Transverse colon (tissue), 4 donors: ENCODE data around the gene ANKRD11. TPM values are rescaled to one million over a fixed set of nuclear protein-coding genes. Genes with fewer than 3 reads are reported as not detected.
"Not testable (repeated sequence)": the region's sequence is repeated elsewhere in the genome, so short reads cannot be mapped to it uniquely, and the experiment has no call there.

Experiments
- DNase-seq: peaks from one replicate; pipeline ENCODE4 v3.0.0-alpha.2; 2019
- H3K27ac ChIP-seq, 4 donors: fragments of 200-600 bp; sonication (generic); 2 replicates each; pipeline ENCODE4 v1.5.1; 2016 to 2018; ENCODE audit warnings: inconsistent platforms in 4 of 4
- H3K27me3 ChIP-seq: fragments of 200-600 bp; sonication (generic); 2 replicates; pipeline ENCODE4 v1.5.1; 2017; ENCODE audit warnings: inconsistent platforms
- H3K36me3 ChIP-seq, 4 donors: fragments of 200-600 bp; sonication (generic); 2 replicates each; pipeline ENCODE4 v1.5.1; 2017 to 2019; ENCODE audit warnings: inconsistent platforms in 4 of 4
- H3K4me1 ChIP-seq, 4 donors: fragments of 200-600 bp; sonication (generic); 2 replicates each; pipeline ENCODE4 v1.5.1; 2017 to 2020; ENCODE audit warnings: inconsistent platforms in 4 of 4
- H3K4me3 ChIP-seq, 4 donors: fragments of 200-600 bp; sonication (generic); 1 replicate in 1 of 4; 2 replicates in 3 of 4; pipeline versions ENCODE4 v1.5.1 to v1.6.1; 2017 to 2019; ENCODE audit warnings: inconsistent platforms in 4 of 4
- H3K9me3 ChIP-seq, 2 donors: fragments of 200-600 bp; sonication (generic); 2 replicates each; pipeline ENCODE4 v1.5.1; 2017 to 2019; ENCODE audit warnings: inconsistent platforms in 2 of 2
- CTCF ChIP-seq, 5 experiments: fragments of 200-600 bp in 3 of 5; fragments of 450-650 bp in 2 of 5; sonication (generic) in 3 of 5; IDR thresholded peaks; 1 replicate in 2 of 5; 2 replicates in 3 of 5; pipeline ENCODE4 v1.5.1; 2016 to 2017; ENCODE audit warnings: antibody characterized with exemption in 5 of 5, inconsistent platforms in 3 of 5, mild to moderate bottlenecking in 2 of 5, moderate library complexity in 1 of 5
- EP300 ChIP-seq: sonication (generic); formaldehyde crosslinking; IDR thresholded peaks from one replicate; pipeline ENCODE4 v1.6.1; 2017; ENCODE audit warnings: antibody characterized with exemption, low read depth
- POLR2A ChIP-seq: fragments of 450-650 bp; IDR thresholded peaks from one replicate; pipeline ENCODE4 v1.6.1; 2016; ENCODE audit warnings: antibody characterized with exemption, mild to moderate bottlenecking, moderate library complexity
- POLR2AphosphoS5 ChIP-seq, 3 donors: sonication (generic); formaldehyde crosslinking; IDR thresholded peaks; one replicate each; pipeline ENCODE4 v1.6.1; 2016; ENCODE audit warnings: antibody characterized with exemption in 3 of 3
- WGBS, 2 donors: methylation state at CpG; one replicate each; pipeline ENCODE4 v1.1.5; 2018; ENCODE audit warnings: low coverage in 1 of 2; 5-methylcytosine and 5-hydroxymethylcytosine counted together
- in situ Hi-C, 4 donors: fragments of 200-750 bp; cut with MboI; loops; one replicate each; pipeline versions ENCODE4 v1.15.0 to v1.15.1; 2017; ENCODE audit warnings: low sequenced_read_pairs in 3 of 4, low pct_ligation_motif_present in 1 of 4, low pct_unique_long_range_greater_than_20kb in 1 of 4
- intact Hi-C: fragments of 100-400 bp; cut with DNase I; formaldehyde crosslinking; loops from one replicate; pipeline ENCODE4 v1.15.1; 2023; ENCODE audit warnings: low total_unique reads
- total RNA-seq, 4 donors: library from RNA; depleted of rRNA; stranded (reverse); fragments of >200 nt; gene quantifications; one replicate each; pipeline ENCODE4 v1.1.0, GENCODE V29; 2016

Gene ANKRD11
- total RNA-seq, 4 donors from 2014 or later: 109 to 281 (median 142) TPM

DNA sequence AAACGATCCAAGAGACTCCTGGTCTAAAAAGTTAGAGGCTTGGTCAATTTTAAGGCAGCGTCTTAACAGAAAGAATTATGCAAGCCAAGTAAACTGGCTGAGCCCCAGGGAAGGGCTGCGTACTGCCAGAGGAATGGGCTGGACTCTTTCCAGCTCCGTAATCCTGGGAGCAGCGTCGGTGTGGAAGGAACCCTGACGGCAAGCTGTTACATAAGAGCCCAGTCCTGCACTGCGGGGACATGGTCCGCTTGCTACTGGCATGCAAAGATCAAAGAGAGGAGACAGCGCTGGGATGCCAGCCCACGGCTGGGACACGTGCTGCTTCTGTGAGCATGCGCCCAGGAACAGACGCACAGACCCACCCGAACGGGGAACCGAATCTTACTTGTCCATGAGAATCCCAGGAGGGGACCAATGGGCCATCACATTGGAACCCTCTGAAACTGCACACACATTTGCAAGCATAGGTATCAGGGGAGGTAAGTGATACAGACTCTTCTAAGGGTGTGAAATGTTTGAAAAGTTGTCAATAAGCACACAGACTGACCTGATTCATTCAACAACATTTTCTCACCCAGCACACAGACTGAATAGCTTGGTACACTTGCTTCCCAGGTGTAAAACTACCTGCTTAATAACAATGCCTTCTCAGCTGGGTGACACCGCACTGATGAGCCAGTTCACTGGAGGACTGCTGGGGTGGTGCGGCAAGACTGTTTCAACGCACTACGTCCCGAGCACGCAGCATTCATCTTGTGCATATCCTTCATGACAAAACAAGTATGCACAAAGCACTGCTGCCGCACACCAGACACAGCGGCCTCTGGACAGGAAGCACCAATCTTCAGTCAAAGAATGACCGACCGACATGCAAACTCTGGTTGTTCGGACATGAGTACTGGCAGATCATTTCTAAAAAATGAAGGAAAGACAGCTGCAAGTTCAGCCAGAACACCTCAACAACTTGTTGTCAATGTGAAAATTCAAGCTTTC, 94.9 kb downstream of the ANKRD11 start:
- Histone ChIP-seq H3K9me3 (no peaks in the 10 kb centered on the region), H3K4me1 (peaks cover 20 to 45% (median 21%) of the 10 kb centered on the region in 4 donors), H3K4me3 (no peak overlapping the region), H3K27me3 (no peaks in the 10 kb centered on the region), H3K36me3 (no peaks in the 10 kb centered on the region), H3K27ac (peak overlapping the region; percentile 35 to 83 (median 76))
- TF ChIP-seq CTCF (IDR thresholded peaks at IDR 0.05): no peak
- peak; percentile 80 to 84 (median 82) for TF ChIP-seq POLR2AphosphoS5 (IDR thresholded peaks at IDR 0.05)
- peak; percentile 87 for TF ChIP-seq EP300
- no peak for TF ChIP-seq POLR2A
- WGBS, 2 donors: 48 to 79% methylated on average over 12 to 28 of the region's 28 CpGs
- in situ Hi-C loops: no loop called here
- DNase-seq: peak; percentile 87
- intact Hi-C loops: no loop called here

DNA sequence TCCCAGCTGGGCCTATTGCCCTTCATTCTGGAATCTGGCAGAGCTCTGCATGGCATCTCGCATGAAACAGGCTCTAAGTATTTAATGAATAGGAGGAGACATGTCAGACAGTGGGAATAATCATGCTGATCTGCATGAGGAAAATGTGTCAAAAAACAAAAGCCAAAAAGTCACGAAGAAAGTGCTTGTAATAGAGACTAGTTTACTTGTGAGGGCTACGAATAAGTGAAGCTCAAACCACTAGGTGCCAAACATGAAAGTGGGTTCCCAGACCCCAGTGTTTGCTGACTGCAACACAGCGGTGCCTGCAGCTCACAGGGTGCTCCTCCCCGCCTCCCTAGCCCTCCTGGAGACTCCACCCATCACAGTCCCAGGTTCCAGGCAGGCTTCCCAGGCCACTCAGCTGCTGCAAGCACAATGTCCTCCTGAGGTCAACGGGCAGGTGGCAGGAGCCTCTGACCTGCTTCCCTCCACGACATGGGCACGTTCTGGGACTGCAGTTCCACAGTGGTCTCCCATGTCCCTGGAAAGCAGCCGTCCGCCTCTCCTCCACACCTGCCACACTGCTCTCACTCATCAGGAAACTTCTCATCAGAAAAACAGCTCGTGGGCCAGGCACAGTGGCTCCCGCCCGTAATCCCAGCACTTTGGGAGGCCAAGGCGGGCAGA, 96.5 kb downstream of the ANKRD11 start:
- TF ChIP-seq POLR2AphosphoS5 (IDR thresholded peaks at IDR 0.05): no peak
- no peak for TF ChIP-seq EP300
- TF ChIP-seq CTCF (IDR thresholded peaks at IDR 0.05): no peak
- TF ChIP-seq POLR2A: no peak
- Histone ChIP-seq H3K27me3 (no peaks in the 10 kb centered on the region), H3K27ac (peak overlapping the region; percentile 35 to 83 (median 76)), H3K36me3 (no peaks in the 10 kb centered on the region), H3K4me1 (peaks cover 20 to 45% (median 21%) of the 10 kb centered on the region in 4 donors), H3K9me3 (no peaks in the 10 kb centered on the region), H3K4me3 (no peak overlapping the region)
- in situ Hi-C loops (no loop called here), intact Hi-C loops (no loop called here)
- WGBS, 2 donors: 83 to 92% methylated on average over 5 to 14 of the region's 14 CpGs
- DNase-seq: no peak

GRCh38 chr16:89392881-89393737, 97.3 kb downstream of the ANKRD11 start:
- H3K27me3 ChIP-seq: no peaks in the 10 kb centered on the region
- no peaks in the 10 kb centered on the region for H3K9me3 ChIP-seq
- peak overlapping the region in 3 of 4 donors; percentile 71 to 83 (median 82) for H3K27ac ChIP-seq
- no peak for TF ChIP-seq POLR2AphosphoS5 (IDR thresholded peaks at IDR 0.05)
- TF ChIP-seq EP300: no peak
- no peak for TF ChIP-seq POLR2A
- TF ChIP-seq CTCF (IDR thresholded peaks at IDR 0.05): no peak
- intact Hi-C loops: no loop called here
- WGBS, 2 donors: 85% methylated on average over 11 to 17 of the region's 17 CpGs
- peaks cover 20 to 45% (median 21%) of the 10 kb centered on the region in 4 donors for H3K4me1 ChIP-seq
- H3K36me3 ChIP-seq: no peaks in the 10 kb centered on the region
- DNase-seq: no peak
- H3K4me3 ChIP-seq: no peak overlapping the region
- in situ Hi-C loops: no loop called here

DNA sequence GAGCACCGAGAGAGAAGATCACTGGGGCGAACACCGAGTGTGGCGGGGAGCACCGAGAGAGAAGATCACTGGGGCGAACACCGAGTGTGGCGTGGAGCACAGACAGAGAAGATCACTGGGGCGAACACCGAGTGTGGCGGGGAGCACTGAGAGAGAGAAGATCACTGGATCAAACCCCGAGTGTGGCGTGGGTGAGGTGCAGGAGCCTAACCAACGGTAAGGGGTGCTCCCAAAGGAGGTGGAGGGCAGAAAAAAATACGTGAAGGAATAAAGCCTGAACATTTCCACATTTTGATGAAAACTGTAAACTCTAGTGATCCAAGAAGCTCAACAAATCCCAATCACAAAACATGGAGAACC, 100.2 kb downstream of the ANKRD11 start:
- H3K4me1 ChIP-seq: peaks cover 12 to 49% (median 15%) of the 10 kb centered on the region in 4 donors
- in situ Hi-C loops: not testable (repeated sequence)
- WGBS, 2 donors: 95 to 100% methylated on average over 1 to 15 of the region's 15 CpGs

DNA sequence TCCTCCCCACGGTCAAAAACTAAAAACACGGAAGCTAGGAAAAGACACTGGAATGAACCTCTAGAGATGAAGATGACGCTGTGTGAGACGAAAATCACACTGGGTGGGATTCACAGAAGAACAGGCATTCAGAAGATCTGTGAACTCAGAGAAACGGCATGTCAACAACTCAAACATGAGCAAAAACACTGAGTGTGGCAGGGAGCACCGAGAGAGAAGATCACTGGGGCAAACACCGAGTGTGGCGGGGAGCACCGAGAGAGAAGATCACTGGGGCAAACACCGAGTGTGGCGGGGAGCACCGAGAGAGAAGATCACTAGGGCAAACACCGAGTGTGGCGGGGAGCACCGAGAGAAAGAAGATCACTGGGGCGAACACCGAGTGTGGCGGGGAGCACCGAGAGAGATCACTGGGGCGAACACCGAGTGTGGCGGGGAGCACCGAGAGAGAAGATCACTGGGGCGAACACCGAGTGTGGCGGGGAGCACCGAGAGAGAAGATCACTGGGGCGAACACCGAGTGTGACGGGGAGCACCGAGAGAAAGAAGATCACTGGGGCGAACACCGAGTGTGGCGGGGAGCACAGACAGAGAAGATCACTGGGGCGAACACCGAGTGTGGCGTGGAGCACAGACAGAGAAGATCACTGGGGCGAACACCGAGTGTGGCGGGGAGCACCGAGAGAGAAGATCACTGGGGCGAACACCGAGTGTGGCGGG, 100.7 kb downstream of the ANKRD11 start:
- DNase-seq, intact Hi-C loops, H3K4me3 ChIP-seq, H3K27ac ChIP-seq, H3K36me3 ChIP-seq, in situ Hi-C loops, H3K27me3 ChIP-seq, H3K9me3 ChIP-seq: not testable (repeated sequence)
- peaks cover 7 to 47% (median 11%) of the 10 kb centered on the region in 4 donors for H3K4me1 ChIP-seq
- 95 to 97% methylated on average over 28 to 44 of the region's 44 CpGs for WGBS, 2 donors

More for the DNA sequence above, 100.2 kb downstream of the ANKRD11 start:
- intact Hi-C loops, H3K27me3 ChIP-seq, H3K27ac ChIP-seq, H3K36me3 ChIP-seq, DNase-seq, H3K9me3 ChIP-seq, H3K4me3 ChIP-seq: not testable (repeated sequence)
